K562 (cell line): ENCODE data around the gene SCAANT1. TPM values are rescaled to one million over a fixed set of nuclear protein-coding genes. Genes with fewer than 3 reads are reported as not detected.

Source experiments
- ATAC-seq: fragments of 200-7000 bp; cut with Tn5 transposase; 3 replicates; pipeline ENCODE4 v1.9.1; 2020; ENCODE audit warnings: moderate library complexity
- BruUV-seq: library from RNA; stranded (reverse); fragments of 400-500 nt; replicated peaks from 2 replicates; lab custom pipeline; 2021; lab: Mats Ljungman, UMichigan
- CTCF ChIA-PET: fragments of 300-600 bp; formaldehyde crosslinking; extraction: SDS; loops from one replicate; lab custom pipeline; 2021; ENCODE audit warnings: low intra/inter-chr PET ratio; lab: Yijun Ruan, JAX
- POLR2A ChIA-PET: fragments of 300-600, 350-650 bp; sonication (Branson Sonifier 250); formaldehyde crosslinking; extraction: SDS; loops from one replicate; lab custom pipeline; 2021; ENCODE audit warnings: antibody characterized with exemption, inconsistent platforms; lab: Yijun Ruan, JAX
- DNase-seq, 4 experiments: peaks; one replicate each; pipeline versions ENCODE4 v3.0.0 to v3.0.0-alpha.2; 2011 to 2018; ENCODE audit warnings: low spot score in 3 of 4, mixed read lengths in 3 of 4; ENCODE audit errors: extremely low read depth in 1 of 4
- FAIRE-seq: peaks from 2 replicates; lab custom pipeline; 2011; peaks lifted over from hg19 to GRCh38; lab: Jason Lieb, UNC
- H2AFZ ChIP-seq: 2 replicates; pipeline ENCODE4 v1.6.0; 2011; ENCODE audit warnings: low read depth, low read length, control low read depth, inconsistent platforms
- H3K27ac ChIP-seq: fragments of 200-600 bp; 3 replicates; pipeline ENCODE4 v1.8.0; 2011; ENCODE audit warnings: low read depth, mild to moderate bottlenecking, control low read depth, inconsistent platforms, low read length, moderate library complexity, mixed read lengths; ENCODE audit errors: extremely low read depth
- H3K27me3 ChIP-seq, 2 experiments: fragments of 300-600 bp in 1 of 2; 2 replicates in 1 of 2; 3 replicates in 1 of 2; pipeline versions ENCODE4 v1.6.0 to v1.8.0; 2011; ENCODE audit warnings: inconsistent platforms in 2 of 2, low read length in 2 of 2, mild to moderate bottlenecking in 1 of 2, mixed read lengths in 1 of 2, moderate library complexity in 1 of 2; ENCODE audit not compliant: control insufficient read depth in 2 of 2, insufficient read depth in 2 of 2
- H3K36me3 ChIP-seq: fragments of 300-600 bp; 3 replicates; pipeline ENCODE4 v1.8.0; 2011; ENCODE audit warnings: mild to moderate bottlenecking, low read length, inconsistent platforms; ENCODE audit not compliant: control insufficient read depth, insufficient read depth
- H3K4me1 ChIP-seq, 2 experiments: fragments of 200-600 bp in 1 of 2; replicated peaks in 1 of 2; 2 replicates in 1 of 2; 3 replicates in 1 of 2; pipeline versions ENCODE4 v1.5.1 to v1.8.0; 2011; ENCODE audit warnings: inconsistent platforms in 2 of 2, low read length in 2 of 2, mild to moderate bottlenecking in 1 of 2, mixed read lengths in 1 of 2, moderate library complexity in 1 of 2; ENCODE audit not compliant: control insufficient read depth in 2 of 2, insufficient read depth in 2 of 2
- H3K4me2 ChIP-seq: 2 replicates; pipeline ENCODE4 v1.6.1; 2011; ENCODE audit warnings: low read length, control low read depth, inconsistent platforms, mixed read lengths; ENCODE audit not compliant: insufficient read depth
- H3K4me3 ChIP-seq: fragments of 200-600 bp; sonication (generic), shearing (Covaris generic); 2 replicates; pipeline ENCODE4 v1.5.1; 2016; ENCODE audit warnings: control low read depth, inconsistent platforms
- H3K79me2 ChIP-seq: fragments of 200-600 bp; 3 replicates; pipeline ENCODE4 v1.8.0; 2011; ENCODE audit warnings: low read length, inconsistent platforms; ENCODE audit not compliant: control insufficient read depth, insufficient read depth
- H3K9ac ChIP-seq, 2 experiments: 2 replicates each; pipeline versions ENCODE4 v1.6.0 to v1.6.1; 2011; ENCODE audit warnings: low read depth in 2 of 2, low read length in 2 of 2, control low read depth in 1 of 2, inconsistent platforms in 1 of 2, mild to moderate bottlenecking in 1 of 2, mixed read lengths in 1 of 2; ENCODE audit not compliant: insufficient read depth in 1 of 2
- H3K9me1 ChIP-seq: one replicate; pipeline ENCODE4 v1.6.0; 2011; ENCODE audit warnings: inconsistent platforms, mild to moderate bottlenecking, low read length, moderate library complexity; ENCODE audit not compliant: control insufficient read depth, insufficient read depth
- H3K9me3 ChIP-seq: replicated peaks from 2 replicates; pipeline ENCODE4 v1.5.1; 2011; ENCODE audit warnings: low read depth, low read length, inconsistent platforms; ENCODE audit not compliant: control insufficient read depth, insufficient read depth
- H4K20me1 ChIP-seq: replicated peaks from 2 replicates; pipeline ENCODE4 v1.6.1; 2011; ENCODE audit warnings: low read length, inconsistent platforms, mixed read lengths; ENCODE audit not compliant: control insufficient read depth, insufficient read depth
- ADNP ChIP-seq: fragments of 200-800 bp; sonication (Bioruptor generic); IDR thresholded peaks from 2 replicates; pipeline ENCODE4 v1.6.1; 2016; ENCODE audit warnings: missing genetic modification characterization, missing compliant biosample characterization
- GATAD2A ChIP-seq: fragments of 450-650 bp; IDR thresholded peaks from 2 replicates; pipeline ENCODE4 v1.6.1; 2017
- IRF1 ChIP-seq: sonication (generic); formaldehyde crosslinking; IDR thresholded peaks from 2 replicates; pipeline ENCODE4 v1.8.0; 2022; ENCODE audit warnings: missing genetic modification reagents, mild to moderate bottlenecking, borderline replicate concordance
- MTA1 ChIP-seq: fragments of 450-650 bp; IDR thresholded peaks from 2 replicates; pipeline ENCODE4 v1.6.1; 2017; ENCODE audit warnings: borderline replicate concordance
- NFRKB ChIP-seq: fragments of 450-650 bp; IDR thresholded peaks from 2 replicates; pipeline ENCODE4 v1.6.1; 2016; ENCODE audit warnings: low read depth
- NR1H2 ChIP-seq: sonication (generic); formaldehyde crosslinking; IDR thresholded peaks from 2 replicates; pipeline ENCODE4 v1.4.0; 2020; ENCODE audit warnings: mild to moderate bottlenecking, missing genetic modification reagents
- RBM25 ChIP-seq: fragments of 200-400 bp; formaldehyde crosslinking; IDR thresholded peaks from 2 replicates; pipeline ENCODE4 v1.6.1; 2018; ENCODE audit warnings: low read length, low read depth, moderate library complexity; ENCODE audit not compliant: severe bottlenecking
- ZC3H8 ChIP-seq: fragments of 450-650 bp; IDR thresholded peaks from 2 replicates; pipeline ENCODE4 v1.6.1; 2017
- ZNF174 ChIP-seq: fragments of 250-450 bp; sonication (Bioruptor Pico); IDR thresholded peaks from 2 replicates; pipeline ENCODE4 v1.4.0; 2020; ENCODE audit warnings: mild to moderate bottlenecking
- ZNF398 ChIP-seq: fragments of 250-450 bp; sonication (Bioruptor Pico); IDR thresholded peaks from 2 replicates; pipeline ENCODE4 v1.8.0; 2021; ENCODE audit warnings: moderate library complexity, mild to moderate bottlenecking, inconsistent platforms
- ZNF57 ChIP-seq: fragments of 450-650 bp; formaldehyde crosslinking; IDR thresholded peaks from 2 replicates; pipeline ENCODE4 v1.4.0; 2020; ENCODE audit warnings: mild to moderate bottlenecking, moderate library complexity
- WGBS: fragments of 100-300 bp; shearing (Covaris generic); methylation state at CpG from one replicate; pipeline ENCODE4 v1.1.6; 2016; ENCODE audit warnings: low coverage, mixed read lengths; ENCODE audit not compliant: insufficient coverage; ENCODE audit errors: missing lambda C conversion rate; 5-methylcytosine and 5-hydroxymethylcytosine counted together
- in situ Hi-C: fragments of 300-500 bp; cut with MboI; formaldehyde crosslinking; loops from 4 replicates; pipeline ENCODE4 v1.15.0; 2018; ENCODE audit warnings: inconsistent platforms, mixed read lengths
- intact Hi-C: fragments of 100-400 bp; cut with micrococcal nuclease; formaldehyde crosslinking; loops from 2 replicates; pipeline ENCODE4 v1.14.2; 2022
- polyA plus RNA-seq, 8 experiments: library from polyadenylated mRNA; depleted of rRNA in 4 of 8; stranded (reverse) in 5 of 8; unstranded in 3 of 8; fragments of >200 nt; fragmentation: Nextera tagmentation in 2 of 8; fragmentation: Illumina TruSeq in 1 of 8; extraction: Ambion mirVana in 2 of 8; extraction: Trizol in 1 of 8; gene quantifications; 2 replicates each; pipeline versions ENCODE4 v1.2.1 to v1.2.3, GENCODE V29; 2011 to 2014; ENCODE audit warnings: inconsistent platforms in 1 of 8, missing spikeins in 1 of 8
- total RNA-seq, 7 experiments: library from RNA; depleted of rRNA in 6 of 7; stranded (reverse); fragments of >200 nt in 6 of 7; fragmentation: Illumina TruSeq in 2 of 7; extraction: Trizol in 2 of 7; gene quantifications; 2 replicates each; pipeline versions ENCODE4 v1.2.1 to v1.2.3, GENCODE V29; 2011 to 2021; ENCODE audit warnings: low replicate concordance in 1 of 7

Gene SCAANT1
- total and polyA plus RNA-seq, 9 of the 15 experiments (the other 6 are each of a cell fraction or from before 2014, with no cell fraction given): not detected

- in situ Hi-C loops: no loop called here
- Histone ChIP-seq H3K79me2 (peaks cover 79% of the 10 kb centered on the region), H2AFZ (no peak overlapping the region), H3K4me3 (no peak overlapping the region), H3K9ac (no peak overlapping the region), H3K9me3 (no peaks in the 10 kb centered on the region), H3K27ac (no peak overlapping the region), H3K27me3 (no peaks in the 10 kb centered on the region), H3K36me3 (peaks cover 8% of the 10 kb centered on the region; the same call in 1 of the 3 replicates), H3K9me1 (no peaks in the 10 kb centered on the region), H4K20me1 (no peaks in the 10 kb centered on the region), H3K4me2 (no peak overlapping the region), H3K4me1 (peaks cover 3 to 4% of the 10 kb centered on the region in 2 experiments; a peak in 4 of 5 replicates)
- ATAC-seq (no peak), DNase-seq (no peak), FAIRE-seq (no peak)
- no TSS peak for BruUV-seq
- WGBS: no CpG with 5 or more reads among the region's 1 CpG
- intact Hi-C loops: loop anchor here (10.0 kb wide), 1 partner anchor 98 kb away; no protein-coding TSS in a partner anchor
- ChIA-PET POLR2A (no interaction called here), CTCF (no interaction called here)
- TF ChIP-seq GATAD2A: no peak
- TF ChIP-seq NR1H2 (CRISPR knock-in tag): no peak
- TF ChIP-seq NFRKB: no peak
- TF ChIP-seq MTA1: no peak
- TF ChIP-seq IRF1 (CRISPR knock-in tag): no peak
- no peak for TF ChIP-seq ZC3H8
- TF ChIP-seq ZNF398 (CRISPR knock-in tag): no peak
- no peak for TF ChIP-seq ZNF57
- TF ChIP-seq ADNP (tag): no peak
- TF ChIP-seq ZNF174 (CRISPR knock-in tag): no peak
- no peak for TF ChIP-seq RBM25
Measured at GRCh38 chr3:63867225-63867624, 45.0 kb downstream of the SCAANT1 start.
